HG03442 (cell line): ENCODE results near the gene TRDMT1.

Source experiments
- ATAC-seq: cut with Tn5 transposase; IDR thresholded peaks from one replicate; pipeline ENCODE4 v1.9.1; 2021; ENCODE audit warnings: mild to moderate bottlenecking, moderate library complexity; ENCODE audit not compliant: unreplicated experiment

TRDMT1 gene

DNA sequence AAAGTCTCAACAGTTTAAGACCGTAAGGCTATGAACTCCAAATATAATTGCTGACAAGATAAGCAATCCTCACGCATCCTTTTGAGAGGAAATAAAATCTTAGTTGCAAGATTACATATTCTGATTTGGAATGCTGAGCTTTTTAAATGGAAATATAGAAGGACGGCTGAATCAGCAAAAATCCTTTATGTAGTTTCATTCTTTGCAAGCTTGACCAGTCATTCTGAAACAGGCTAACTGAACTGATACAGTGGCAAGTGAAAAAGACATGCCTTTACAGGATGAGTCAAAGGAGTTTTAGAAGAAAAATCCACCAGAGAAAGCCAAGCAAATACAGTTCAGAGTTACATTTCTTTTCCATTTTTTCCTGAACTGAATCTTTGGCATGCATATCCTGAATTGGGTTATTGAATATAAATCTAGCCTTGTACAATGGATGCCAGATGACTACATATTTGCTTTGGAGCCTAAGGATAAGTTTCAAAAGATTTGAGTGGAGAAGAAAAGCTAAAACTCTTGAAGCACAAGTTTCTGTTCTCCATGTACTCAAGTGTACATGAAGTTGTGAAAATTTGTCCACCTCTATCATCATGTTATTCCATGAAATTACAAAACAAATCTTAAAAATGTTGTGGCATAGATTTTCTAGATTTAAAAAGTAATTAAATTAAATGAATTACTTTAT is 30.9 kb upstream of the TRDMT1 start:
- ATAC-seq: peak; percentile 17

DNA sequence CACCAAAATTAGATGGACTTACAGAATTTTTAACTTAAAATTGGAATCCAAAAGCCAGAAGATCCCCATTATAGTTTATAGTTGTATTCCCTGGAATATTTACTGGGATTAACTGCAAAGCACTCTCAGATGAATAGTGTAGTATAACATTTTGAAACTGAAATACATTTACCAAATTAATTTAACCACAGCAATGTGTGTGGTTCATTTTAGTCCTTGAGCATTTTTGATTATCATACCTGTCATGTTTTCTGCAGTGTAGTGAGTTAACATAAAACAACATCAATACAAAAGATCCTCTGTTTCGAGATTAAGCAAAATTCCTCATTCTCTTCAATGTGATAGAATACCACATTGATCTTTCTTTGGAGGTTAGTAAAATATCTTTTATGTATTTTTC is 30.3 kb upstream of the TRDMT1 start:
- ATAC-seq: no peak

DNA sequence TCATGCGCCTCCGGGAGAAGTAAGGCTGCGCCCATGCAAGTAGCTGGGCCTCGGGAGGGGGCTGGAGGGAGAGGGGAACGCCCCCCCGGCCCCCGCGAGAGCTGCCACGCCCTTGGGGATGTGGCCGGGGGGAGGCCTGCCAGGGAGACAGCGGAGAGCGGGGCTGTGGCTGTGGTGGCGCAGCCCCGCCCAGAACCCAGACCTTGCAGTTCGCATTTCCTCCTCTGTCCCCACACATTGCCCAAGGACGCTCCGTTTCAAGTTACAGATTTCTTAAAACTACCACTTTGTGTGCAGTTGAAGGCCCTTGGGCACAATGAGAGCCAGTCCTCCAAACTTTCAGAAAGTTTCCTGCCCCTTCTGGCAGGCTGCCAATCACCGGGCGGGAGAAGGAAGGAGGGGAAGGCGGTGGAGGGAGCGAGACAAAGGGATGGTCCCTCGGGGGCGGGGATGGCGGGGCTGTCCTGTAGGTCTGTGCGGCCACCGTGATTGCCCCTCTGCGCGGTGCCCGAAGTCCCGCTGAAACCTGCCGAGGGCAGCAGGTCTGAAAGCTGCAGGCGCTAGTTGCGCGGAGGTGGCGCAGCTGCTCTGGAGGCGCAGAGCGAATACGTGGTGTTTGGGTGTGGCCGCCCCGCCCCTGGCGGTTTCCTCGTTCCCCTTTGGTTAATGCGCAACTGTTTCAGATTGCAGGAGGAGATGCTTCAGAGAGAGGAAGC is 28.7 kb upstream of the TRDMT1 start:
- ATAC-seq: peak; percentile 59

DNA sequence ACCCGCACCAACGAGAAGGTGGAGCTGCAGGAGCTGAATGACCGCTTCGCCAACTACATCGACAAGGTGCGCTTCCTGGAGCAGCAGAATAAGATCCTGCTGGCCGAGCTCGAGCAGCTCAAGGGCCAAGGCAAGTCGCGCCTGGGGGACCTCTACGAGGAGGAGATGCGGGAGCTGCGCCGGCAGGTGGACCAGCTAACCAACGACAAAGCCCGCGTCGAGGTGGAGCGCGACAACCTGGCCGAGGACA is 28.2 kb upstream of the TRDMT1 start:
- ATAC-seq: no peak

DNA sequence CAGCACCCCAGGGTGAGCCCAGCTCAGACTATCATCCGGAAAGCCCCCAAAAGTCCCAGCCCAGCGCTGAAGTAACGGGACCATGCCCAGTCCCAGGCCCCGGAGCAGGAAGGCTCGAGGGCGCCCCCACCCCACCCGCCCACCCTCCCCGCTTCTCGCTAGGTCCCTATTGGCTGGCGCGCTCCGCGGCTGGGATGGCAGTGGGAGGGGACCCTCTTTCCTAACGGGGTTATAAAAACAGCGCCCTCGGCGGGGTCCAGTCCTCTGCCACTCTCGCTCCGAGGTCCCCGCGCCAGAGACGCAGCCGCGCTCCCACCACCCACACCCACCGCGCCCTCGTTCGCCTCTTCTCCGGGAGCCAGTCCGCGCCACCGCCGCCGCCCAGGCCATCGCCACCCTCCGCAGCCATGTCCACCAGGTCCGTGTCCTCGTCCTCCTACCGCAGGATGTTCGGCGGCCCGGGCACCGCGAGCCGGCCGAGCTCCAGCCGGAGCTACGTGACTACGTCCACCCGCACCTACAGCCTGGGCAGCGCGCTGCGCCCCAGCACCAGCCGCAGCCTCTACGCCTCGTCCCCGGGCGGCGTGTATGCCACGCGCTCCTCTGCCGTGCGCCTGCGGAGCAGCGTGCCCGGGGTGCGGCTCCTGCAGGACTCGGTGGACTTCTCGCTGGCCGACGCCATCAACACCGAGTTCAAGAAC is 27.7 kb upstream of the TRDMT1 start:
- ATAC-seq: no peak

DNA sequence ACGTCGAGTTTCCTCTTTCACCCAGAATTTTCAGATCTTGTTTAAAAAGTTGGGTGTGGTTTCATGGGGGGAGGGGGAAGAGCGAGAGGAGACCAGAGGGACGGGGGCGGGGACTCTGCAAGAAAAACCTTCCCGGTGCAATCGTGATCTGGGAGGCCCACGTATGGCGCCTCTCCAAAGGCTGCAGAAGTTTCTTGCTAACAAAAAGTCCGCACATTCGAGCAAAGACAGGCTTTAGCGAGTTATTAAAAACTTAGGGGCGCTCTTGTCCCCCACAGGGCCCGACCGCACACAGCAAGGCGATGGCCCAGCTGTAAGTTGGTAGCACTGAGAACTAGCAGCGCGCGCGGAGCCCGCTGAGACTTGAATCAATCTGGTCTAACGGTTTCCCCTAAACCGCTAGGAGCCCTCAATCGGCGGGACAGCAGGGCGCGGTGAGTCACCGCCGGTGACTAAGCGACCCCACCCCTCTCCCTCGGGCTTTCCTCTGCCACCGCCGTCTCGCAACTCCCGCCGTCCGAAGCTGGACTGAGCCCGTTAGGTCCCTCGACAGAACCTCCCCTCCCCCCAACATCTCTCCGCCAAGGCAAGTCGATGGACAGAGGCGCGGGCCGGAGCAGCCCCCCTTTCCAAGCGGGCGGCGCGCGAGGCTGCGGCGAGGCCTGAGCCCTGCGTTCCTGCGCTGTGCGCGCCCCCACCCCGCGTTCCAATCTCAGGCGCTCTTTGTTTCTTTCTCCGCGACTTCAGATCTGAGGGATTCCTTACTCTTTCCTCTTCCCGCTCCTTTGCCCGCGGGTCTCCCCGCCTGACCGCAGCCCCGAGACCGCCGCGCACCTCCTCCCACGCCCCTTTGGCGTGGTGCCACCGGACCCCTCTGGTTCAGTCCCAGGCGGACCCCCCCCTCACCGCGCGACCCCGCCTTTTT is 26.9 kb upstream of the TRDMT1 start, which contains the start of gene VIM:
TSS of gene VIM (plus strand) at position 151 of the 925 bp plus-strand sequence. CDS start 1,182 bp downstream, outside the sequence.
- peak; percentile 29 for ATAC-seq

DNA sequence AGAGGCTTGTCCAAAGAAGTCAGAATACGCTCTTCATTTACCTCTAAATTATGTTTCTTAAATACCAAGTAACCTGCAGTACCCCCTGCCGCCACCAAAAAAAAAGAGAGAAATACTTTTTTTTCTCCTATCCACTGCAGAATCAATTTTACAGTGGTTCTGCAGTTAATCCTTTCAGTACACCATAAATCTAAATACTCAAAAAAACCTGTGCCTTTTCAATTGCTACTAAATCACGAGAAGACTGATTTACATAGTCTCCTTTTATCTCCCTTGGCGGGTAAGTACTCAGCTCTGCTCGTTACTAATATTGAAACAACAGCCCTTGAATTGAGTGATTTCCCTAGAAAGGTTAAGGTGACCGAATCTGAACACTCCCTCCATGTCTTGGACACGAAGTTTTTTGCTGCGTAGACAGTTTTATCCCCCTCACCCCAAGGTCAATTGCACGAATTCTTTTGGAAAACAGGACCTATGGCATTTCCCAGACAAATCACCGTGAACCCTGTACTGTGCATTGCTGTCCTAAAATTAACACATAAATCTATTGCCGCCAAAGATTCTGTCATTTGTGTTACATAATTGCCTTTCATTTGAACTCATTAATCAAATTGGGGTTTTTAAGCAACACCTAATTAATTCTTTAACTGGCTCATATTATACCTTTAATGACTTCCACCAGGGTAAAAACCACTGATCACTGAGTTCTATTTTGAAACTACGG is 26.1 kb upstream of the TRDMT1 start:
- ATAC-seq: peak; percentile 32

DNA sequence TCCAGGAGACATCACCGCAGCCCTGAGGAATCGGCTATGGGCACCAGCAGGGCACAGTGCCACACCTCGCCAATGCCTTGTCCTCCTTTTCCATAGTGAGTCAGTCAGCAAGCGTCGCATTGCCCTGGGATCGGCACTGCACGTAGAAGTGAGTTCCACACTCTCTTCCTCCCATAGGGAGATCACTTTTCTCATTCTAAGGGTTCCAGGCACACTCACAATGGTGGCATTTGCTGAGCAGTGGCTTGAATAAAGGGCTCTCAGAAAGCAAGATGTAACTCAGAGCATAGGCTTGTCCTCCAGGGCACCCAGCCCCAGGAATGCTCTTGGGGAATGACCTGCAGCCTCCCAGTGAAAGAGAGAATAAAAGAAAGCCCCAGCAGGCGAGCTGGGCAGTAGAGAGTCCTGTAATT is 25.4 kb upstream of the TRDMT1 start:
- ATAC-seq: no peak

DNA sequence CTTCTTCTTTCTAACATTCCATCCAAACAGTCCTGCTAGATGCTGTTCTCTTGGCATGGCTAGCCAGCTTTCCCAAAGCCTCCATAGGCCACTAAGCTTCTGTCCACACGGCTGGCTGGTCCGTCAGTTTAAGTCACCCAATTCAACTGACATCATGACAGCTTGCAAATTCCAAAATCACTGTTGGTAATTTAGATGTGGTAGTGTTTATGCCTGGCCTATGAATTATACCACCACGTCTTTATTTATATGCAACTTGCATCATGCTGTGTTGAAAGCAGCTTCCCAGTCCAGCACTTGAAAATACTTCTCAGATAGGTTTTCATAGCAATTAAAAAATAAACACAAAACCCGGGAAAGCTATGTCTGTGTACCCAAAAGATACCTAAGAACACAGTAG is 24.3 kb upstream of the TRDMT1 start:
- ATAC-seq: no peak

DNA sequence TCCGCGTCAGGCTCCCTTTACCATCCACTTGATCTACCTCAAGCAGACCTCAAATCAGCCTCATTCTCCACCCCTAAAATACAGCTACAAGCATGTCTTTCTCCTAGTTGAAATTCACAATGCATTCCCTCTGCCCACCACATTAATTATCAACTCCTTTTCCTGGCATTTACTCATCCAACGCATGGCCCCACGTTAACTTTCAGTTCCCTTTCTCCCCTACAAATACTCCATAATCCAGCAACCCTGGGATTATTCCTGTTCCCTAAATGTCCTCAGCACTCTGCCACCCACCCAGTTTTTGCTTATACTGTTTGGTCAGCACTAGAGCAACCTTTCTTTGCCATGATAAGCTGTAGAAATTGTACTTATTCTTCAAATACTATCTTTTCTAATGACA is 20.9 kb upstream of the TRDMT1 start:
- ATAC-seq: no peak

DNA sequence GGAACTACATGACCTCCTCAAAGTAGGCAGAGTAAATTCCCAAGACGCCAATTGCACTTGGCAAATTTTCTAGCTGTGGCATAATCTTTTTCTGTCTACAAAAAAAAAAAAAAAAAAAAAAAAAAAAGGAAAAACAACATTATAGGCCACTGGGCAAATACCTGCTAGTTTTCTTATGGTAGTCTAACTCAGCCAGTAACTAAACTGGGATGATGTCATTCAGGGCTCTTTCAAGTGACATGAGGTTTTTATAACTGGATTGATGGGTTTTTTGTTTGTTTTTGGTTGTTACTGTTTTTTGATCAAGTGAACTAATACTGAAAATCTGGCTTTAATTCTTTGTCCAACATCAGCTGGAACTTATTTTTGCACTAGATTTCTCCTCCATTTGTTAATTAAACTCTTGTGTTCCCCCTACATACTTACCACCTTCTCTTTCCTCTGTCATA is 19.2 kb upstream of the TRDMT1 start:
- ATAC-seq: no peak

DNA sequence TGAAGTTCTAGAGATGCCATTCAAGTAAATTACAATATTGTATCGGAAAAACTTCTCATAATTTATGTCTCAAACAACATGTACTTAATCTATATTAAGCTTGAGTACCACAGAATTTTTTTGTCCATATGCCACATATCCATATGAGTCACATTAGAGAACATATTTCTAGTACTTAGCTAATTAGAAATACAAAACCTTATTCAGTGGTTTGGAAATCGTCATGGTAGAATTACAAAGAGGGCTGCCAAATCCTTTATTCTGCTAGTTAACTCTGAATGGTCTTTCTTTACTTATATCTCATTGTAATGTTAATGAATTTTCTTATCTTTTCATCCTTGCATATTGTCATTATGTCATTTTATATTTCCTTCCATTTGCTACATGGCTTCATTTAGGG is 17.6 kb upstream of the TRDMT1 start:
- no peak for ATAC-seq

DNA sequence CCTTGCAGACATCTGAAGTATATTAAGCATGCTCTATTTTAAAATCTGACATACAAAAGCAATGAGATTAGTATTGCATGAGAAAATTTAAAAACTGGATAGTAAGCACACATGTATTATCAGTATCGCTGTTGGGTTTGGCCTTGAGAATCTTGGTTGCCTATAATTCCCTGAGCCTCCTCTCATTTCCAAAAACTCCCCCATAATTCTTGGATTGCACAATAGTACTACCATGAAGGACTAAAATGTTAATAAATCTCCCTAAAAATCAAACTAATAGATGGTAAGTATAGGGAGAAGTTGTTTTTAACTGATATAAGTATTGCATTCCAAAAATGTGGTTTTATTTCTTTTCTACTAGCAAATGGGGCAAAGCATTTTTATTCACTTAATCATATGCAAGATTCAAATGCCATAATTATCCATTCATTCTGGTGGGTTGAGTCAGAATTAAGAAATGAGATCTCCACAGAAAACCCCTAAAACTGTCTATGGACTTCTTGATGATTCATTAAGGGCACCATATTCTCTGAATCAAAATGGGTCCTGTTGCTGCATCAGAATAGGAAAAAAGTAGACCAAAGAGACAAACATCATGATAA is 16.3 kb upstream of the TRDMT1 start:
- ATAC-seq: no peak

DNA sequence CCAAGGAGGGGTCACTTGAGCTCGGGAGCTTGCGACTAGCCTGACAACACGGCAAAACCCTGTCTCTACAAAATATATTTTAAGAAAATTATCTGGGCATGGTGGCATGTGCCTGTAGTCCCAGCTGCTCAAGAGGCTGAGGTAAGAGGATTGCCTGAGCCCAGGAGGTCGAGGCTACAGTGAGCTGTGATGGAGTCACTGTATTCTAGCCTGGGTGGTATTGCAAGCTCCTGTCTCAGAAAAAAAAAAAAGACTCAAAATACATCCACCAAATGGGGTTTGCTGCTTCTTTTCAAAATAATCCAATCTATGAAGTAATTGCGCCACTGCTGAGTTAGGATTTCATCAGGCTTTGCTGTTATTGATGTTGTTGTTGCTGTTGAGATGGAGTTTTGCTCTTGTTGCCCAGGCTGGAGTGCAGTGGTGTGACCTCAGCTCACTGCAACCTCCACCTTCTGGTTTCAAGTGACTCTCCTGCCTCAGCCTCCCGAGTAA is 15.5 kb upstream of the TRDMT1 start:
- ATAC-seq: no peak

DNA sequence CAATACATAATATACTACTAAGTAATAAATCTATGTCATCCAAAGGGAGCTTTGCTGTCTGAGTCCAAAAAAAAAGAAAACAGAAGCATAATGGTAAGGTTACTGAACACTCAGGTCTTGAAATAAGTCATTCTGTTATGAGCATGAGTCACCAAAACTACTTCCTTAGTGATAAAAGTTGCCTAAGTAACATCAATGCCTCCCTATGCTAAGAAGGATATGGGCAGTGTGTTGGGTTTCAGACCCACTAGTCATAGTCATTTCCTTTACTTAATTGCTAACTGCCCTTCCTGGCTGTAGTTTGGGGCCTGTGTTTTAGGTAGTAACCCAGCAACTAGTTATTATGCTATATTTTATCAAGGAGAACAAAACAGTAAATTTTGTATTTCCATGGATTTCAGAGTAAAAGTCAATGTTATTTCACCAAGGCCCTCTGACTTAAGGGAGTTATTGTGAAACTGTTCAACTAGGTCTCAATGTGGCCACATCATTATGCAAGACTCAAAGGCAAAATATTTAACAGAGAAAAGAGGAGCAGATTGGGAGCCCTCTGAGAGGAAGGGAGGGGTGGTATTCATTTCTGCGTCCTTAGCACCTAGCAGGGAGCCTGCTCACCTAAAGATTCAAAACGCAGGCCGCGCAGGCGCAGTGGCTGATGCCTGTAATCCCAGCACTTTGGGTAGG is 14.9 kb upstream of the TRDMT1 start:
- peak; percentile 100 for ATAC-seq

DNA sequence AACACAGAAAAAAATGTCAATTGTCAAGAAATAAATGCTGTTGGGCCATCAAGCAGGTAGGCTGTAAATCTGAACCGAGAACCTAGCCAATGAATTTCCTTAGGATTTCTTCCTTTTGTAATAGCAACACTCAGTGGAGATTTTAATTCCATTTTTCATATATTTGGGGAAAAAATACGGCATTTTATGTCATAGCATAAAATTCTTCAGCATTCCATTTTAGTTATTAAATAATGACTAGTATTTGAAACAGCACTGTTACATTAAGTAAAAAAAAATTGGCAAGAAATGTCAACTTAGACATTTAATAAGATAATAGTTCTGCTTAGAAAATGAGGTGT is 14.3 kb upstream of the TRDMT1 start:
- no peak for ATAC-seq

DNA sequence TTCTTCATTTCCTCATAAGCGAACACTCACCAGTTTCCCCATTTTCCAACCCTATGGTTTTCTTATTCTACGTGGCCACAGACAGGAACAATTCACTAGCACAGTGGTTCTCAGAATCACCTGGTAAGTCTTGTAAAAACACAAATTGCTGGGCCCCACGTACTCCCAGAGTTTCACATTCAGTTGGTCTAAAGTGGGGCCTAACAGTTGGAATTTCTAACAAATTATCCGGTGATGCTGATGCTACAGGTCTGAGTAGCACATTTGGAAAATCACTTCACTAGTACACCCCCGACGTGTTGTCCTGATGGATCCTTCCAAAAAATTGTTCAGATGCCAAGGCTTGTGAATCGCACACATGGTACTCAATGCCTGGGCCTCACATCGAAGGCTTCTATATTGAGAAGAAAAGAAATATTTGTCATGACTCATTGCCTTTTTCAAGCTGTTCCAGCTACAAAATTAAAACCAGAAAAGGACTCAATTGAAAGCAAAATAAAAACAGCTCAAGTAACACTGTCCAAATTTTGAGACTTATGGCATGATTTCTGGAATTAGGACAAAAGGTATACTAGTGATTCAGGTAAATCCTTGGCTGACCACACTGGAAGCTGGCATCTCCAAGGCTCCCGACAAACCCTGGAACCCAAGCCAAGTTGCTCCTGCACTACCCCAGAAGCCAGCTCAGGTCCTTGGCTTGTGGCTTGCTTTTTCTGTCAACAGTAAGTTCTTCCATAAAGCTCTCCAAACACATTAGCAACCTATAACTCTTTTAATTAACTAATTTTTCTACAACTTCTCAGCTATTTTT is 13.7 kb upstream of the TRDMT1 start:
- ATAC-seq: no peak

DNA sequence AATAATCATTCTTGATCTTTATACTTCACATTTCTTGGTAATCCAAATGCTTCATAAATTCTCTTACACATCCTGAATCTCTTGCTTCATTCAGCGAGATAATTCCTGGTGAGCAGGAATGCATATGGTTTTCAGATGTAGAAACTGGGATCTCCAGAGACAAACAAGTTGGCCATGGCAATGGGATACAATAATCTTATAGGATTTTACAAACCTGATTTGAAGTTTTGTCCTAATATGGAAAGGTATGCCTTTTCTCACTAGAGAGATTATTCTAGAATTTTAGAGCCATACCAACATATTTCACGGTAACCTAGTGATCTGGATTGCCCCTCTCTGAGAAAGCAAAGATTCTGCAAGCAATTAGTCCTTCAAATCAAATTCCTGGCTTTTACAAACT is 13.1 kb upstream of the TRDMT1 start:
- no peak for ATAC-seq
